Measurements from ENCODE around the gene SSH2.
A peak's percentile ranks its signal among the peaks of the same experiment; 100 is the strongest.

The SSH2 gene

GRCh38 chr17:29613856-29614255 is 316.2 kb downstream of the SSH2 start:
- H3K36me3 ChIP-seq: no peaks in the 10 kb centered on the region
- H3K4me1 ChIP-seq: peaks cover 0 to 62% (median 57%) of the 10 kb centered on the region in 4 donors
- peak in 1 of 2 donors; percentile 74 for DNase-seq
- peak overlapping the region in 1 of 2 donors; percentile 59 for H3K27ac ChIP-seq
- no peaks in the 10 kb centered on the region for H3K9me3 ChIP-seq
- peak overlapping the region; percentile 28 to 49 for H3K4me3 ChIP-seq
- TF ChIP-seq, protein P1, sequence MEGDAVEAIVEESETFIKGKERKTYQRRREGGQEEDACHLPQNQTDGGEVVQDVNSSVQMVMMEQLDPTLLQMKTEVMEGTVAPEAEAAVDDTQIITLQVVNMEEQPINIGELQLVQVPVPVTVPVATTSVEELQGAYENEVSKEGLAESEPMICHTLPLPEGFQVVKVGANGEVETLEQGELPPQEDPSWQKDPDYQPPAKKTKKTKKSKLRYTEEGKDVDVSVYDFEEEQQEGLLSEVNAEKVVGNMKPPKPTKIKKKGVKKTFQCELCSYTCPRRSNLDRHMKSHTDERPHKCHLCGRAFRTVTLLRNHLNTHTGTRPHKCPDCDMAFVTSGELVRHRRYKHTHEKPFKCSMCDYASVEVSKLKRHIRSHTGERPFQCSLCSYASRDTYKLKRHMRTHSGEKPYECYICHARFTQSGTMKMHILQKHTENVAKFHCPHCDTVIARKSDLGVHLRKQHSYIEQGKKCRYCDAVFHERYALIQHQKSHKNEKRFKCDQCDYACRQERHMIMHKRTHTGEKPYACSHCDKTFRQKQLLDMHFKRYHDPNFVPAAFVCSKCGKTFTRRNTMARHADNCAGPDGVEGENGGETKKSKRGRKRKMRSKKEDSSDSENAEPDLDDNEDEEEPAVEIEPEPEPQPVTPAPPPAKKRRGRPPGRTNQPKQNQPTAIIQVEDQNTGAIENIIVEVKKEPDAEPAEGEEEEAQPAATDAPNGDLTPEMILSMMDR (IDR thresholded peaks at IDR 0.05): no peak
- intact Hi-C loops (cut with DNase I; ENCODE audit: low total_unique reads): loop anchor here (5.0 kb wide), 1 partner anchor 37 kb away; no protein-coding TSS in a partner anchor
- H3K27me3 ChIP-seq: peaks cover 0 to 6% of the 10 kb centered on the region in 2 donors

- Histone ChIP-seq H3K9me3 (no peaks in the 10 kb centered on the region), H3K4me1 (peaks cover 0 to 57% (median 53%) of the 10 kb centered on the region in 4 donors), H3K27me3 (peaks cover 0 to 5% of the 10 kb centered on the region in 2 donors), H3K4me3 (peak overlapping the region; percentile 28 to 49), H3K27ac (peak overlapping the region in 1 of 2 donors; percentile 59), H3K36me3 (no peaks in the 10 kb centered on the region)
- TF ChIP-seq, protein P1 (IDR thresholded peaks at IDR 0.05): peak; percentile 84
- DNase-seq: peak; percentile 94 to 96
- intact Hi-C loops (cut with DNase I; ENCODE audit: low total_unique reads): loop anchor here (5.0 kb wide), 1 partner anchor 36 kb away; no protein-coding TSS in a partner anchor
Measured at GRCh38 chr17:29613352-29613837, 316.6 kb downstream of the SSH2 start.

GRCh38 chr17:29612404-29613280 is 317.4 kb downstream of the SSH2 start:
- Histone ChIP-seq H3K4me1 (peaks cover 0 to 50% (median 45%) of the 10 kb centered on the region in 4 donors), H3K27me3 (no peaks in the 10 kb centered on the region), H3K9me3 (no peaks in the 10 kb centered on the region), H3K36me3 (no peaks in the 10 kb centered on the region), H3K4me3 (peak overlapping the region; percentile 28 to 49), H3K27ac (peak overlapping the region in 1 of 2 donors; percentile 59)
- DNase-seq: no peak
- TF ChIP-seq, protein P1 (IDR thresholded peaks at IDR 0.05): no peak
- intact Hi-C loops (cut with DNase I; ENCODE audit: low total_unique reads): loop anchor here (5.0 kb wide), 1 partner anchor 35 kb away; no protein-coding TSS in a partner anchor

DNA sequence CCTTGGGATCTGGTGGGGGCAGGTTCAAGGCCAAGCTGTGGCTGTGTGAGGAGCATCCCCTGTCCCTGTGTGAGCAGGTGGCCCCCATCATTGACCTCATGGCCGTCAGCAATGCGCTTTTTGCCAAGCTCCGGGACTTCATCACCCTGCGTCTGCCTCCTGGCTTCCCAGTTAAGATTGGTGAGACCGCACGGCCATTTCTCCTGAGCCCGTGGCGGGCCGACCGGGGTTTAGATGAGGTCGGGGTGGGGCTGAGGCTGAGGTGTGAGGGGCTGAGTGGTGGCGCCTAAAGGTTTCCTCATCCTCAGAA is 318.0 kb downstream of the SSH2 start:
- no peaks in the 10 kb centered on the region for H3K27me3 ChIP-seq
- TF ChIP-seq, protein P1 (IDR thresholded peaks at IDR 0.05): no peak
- no peak overlapping the region for H3K4me3 ChIP-seq
- DNase-seq: peak in 1 of 2 donors; percentile 66
- H3K4me1 ChIP-seq: peaks cover 0 to 44% (median 39%) of the 10 kb centered on the region in 4 donors
- H3K9me3 ChIP-seq: no peaks in the 10 kb centered on the region
- no peak overlapping the region for H3K27ac ChIP-seq
- no peaks in the 10 kb centered on the region for H3K36me3 ChIP-seq
- intact Hi-C loops (cut with DNase I; ENCODE audit: low total_unique reads): loop anchor here (5.0 kb wide), 1 partner anchor 35 kb away; no protein-coding TSS in a partner anchor

GRCh38 chr17:29611351-29612093 is 318.5 kb downstream of the SSH2 start:
- no peaks in the 10 kb centered on the region for H3K9me3 ChIP-seq
- H3K36me3 ChIP-seq: no peaks in the 10 kb centered on the region
- TF ChIP-seq, protein P1 (IDR thresholded peaks at IDR 0.05): no peak
- peaks cover 0 to 39% (median 34%) of the 10 kb centered on the region in 4 donors for H3K4me1 ChIP-seq
- H3K27me3 ChIP-seq: no peaks in the 10 kb centered on the region
- no peak overlapping the region for H3K27ac ChIP-seq
- intact Hi-C loops (cut with DNase I; ENCODE audit: low total_unique reads): loop anchor here (5.0 kb wide), 1 partner anchor 34 kb away; no protein-coding TSS in a partner anchor
- no peak overlapping the region for H3K4me3 ChIP-seq
- DNase-seq: peak in 1 of 2 donors; percentile 50

Measured in tibial artery (tissue), 4 donors.